ENCODE results near the gene LRRC3. TPM values are rescaled to one million over a fixed set of nuclear protein-coding genes. Genes with fewer than 3 reads are reported as not detected.

The LRRC3 gene
- total RNA-seq, 1 donor from 2014 or later, result 4.0 TPM

- H3K27me3 ChIP-seq (ENCODE audit: low read depth), result peaks cover 26% of the 10 kb centered on the region
- H3K4me1 ChIP-seq, result peaks cover 3% of the 10 kb centered on the region
- peak overlapping the region; percentile 61 for H3K27ac ChIP-seq
- no peak overlapping the region for H3K4me3 ChIP-seq
- DNase-seq (no peak), ATAC-seq (peak; percentile 52 to 72)
- H3K9me3 ChIP-seq, result peaks cover 13% of the 10 kb centered on the region
- no peaks in the 10 kb centered on the region for H3K36me3 ChIP-seq
- TF ChIP-seq, protein P1, sequence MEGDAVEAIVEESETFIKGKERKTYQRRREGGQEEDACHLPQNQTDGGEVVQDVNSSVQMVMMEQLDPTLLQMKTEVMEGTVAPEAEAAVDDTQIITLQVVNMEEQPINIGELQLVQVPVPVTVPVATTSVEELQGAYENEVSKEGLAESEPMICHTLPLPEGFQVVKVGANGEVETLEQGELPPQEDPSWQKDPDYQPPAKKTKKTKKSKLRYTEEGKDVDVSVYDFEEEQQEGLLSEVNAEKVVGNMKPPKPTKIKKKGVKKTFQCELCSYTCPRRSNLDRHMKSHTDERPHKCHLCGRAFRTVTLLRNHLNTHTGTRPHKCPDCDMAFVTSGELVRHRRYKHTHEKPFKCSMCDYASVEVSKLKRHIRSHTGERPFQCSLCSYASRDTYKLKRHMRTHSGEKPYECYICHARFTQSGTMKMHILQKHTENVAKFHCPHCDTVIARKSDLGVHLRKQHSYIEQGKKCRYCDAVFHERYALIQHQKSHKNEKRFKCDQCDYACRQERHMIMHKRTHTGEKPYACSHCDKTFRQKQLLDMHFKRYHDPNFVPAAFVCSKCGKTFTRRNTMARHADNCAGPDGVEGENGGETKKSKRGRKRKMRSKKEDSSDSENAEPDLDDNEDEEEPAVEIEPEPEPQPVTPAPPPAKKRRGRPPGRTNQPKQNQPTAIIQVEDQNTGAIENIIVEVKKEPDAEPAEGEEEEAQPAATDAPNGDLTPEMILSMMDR (IDR thresholded peaks at IDR 0.05), result no peak
- intact Hi-C loops (cut with DNase I), result no loop called here
Measured at GRCh38 chr21:44496564-44497550, 41.5 kb downstream of the LRRC3 start.

DNA sequence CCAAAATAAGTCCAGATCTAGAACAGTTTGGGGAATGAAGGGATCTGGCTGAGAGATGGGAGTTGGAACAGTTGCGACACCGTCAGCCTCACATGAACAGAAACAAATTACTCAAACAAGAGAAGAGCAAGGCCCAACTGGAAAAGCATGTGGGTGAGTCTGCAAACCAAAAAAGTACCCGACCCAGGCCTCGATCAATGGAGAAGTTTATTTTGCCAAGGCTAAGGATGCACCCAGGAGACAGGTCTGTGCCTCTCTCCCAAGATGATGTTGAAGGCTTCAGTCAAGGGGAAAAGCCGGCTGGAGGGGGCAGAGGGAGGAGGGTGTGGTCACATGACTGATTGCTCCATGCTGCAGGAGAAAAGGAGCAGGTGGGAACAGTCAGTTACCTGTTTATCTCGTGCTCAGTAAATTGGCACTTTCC, 42.4 kb downstream of the LRRC3 start:
- DNase-seq, result no peak
- H3K4me1 ChIP-seq, result peaks cover 3% of the 10 kb centered on the region
- H3K4me3 ChIP-seq, result no peak overlapping the region
- peaks cover 26% of the 10 kb centered on the region for H3K27me3 ChIP-seq (ENCODE audit: low read depth)
- peak overlapping the region; percentile 61 for H3K27ac ChIP-seq
- intact Hi-C loops (cut with DNase I), result no loop called here
- ATAC-seq, result peak; percentile 24 to 46
- no peaks in the 10 kb centered on the region for H3K36me3 ChIP-seq
- peaks cover 8% of the 10 kb centered on the region for H3K9me3 ChIP-seq
- TF ChIP-seq, protein P1 (IDR thresholded peaks at IDR 0.05), result no peak

GRCh38 chr21:44498280-44499210, 43.2 kb downstream of the LRRC3 start:
- intact Hi-C loops (cut with DNase I), result no loop called here
- Histone ChIP-seq H3K36me3 (no peaks in the 10 kb centered on the region), H3K27me3 (ENCODE audit: low read depth) (peaks cover 26% of the 10 kb centered on the region), H3K27ac (no peak overlapping the region), H3K4me1 (peaks cover 3% of the 10 kb centered on the region), H3K4me3 (no peak overlapping the region), H3K9me3 (peaks cover under 1% of the 10 kb centered on the region)
- TF ChIP-seq, protein P1 (IDR thresholded peaks at IDR 0.05), result no peak
- DNase-seq (no peak), ATAC-seq (no peak)

- TF ChIP-seq, protein P1 (IDR thresholded peaks at IDR 0.05), result no peak
- Histone ChIP-seq H3K27me3 (ENCODE audit: low read depth) (peaks cover 26% of the 10 kb centered on the region), H3K4me1 (peaks cover 3% of the 10 kb centered on the region), H3K27ac (no peak overlapping the region), H3K9me3 (no peaks in the 10 kb centered on the region), H3K4me3 (no peak overlapping the region), H3K36me3 (no peaks in the 10 kb centered on the region)
- DNase-seq (no peak), ATAC-seq (no peak)
- intact Hi-C loops (cut with DNase I), result no loop called here
Measured at GRCh38 chr21:44499211-44499560, 43.9 kb downstream of the LRRC3 start.

DNA sequence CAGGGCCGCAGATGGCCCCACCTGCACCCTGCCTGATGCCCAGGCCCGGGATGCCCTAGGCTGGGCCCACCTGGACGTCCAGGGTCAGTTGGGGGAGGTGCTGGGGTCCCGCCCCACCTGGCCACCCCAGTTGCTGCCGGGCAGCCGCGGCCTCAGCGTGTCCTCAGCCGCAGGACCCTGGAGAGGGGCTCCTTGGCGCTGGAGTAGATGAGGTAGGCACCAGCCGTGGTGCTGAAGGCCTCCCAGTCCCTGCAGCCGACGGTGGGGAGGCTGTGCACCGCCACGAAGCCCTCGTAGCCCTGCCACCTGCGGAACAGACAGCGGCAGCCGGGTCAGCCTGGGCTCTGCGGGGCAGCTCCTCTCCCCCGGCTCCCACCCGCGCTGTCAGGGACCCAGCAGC, 44.3 kb downstream of the LRRC3 start:
- Histone ChIP-seq H3K4me3 (no peak overlapping the region), H3K36me3 (no peaks in the 10 kb centered on the region), H3K9me3 (no peaks in the 10 kb centered on the region), H3K27me3 (ENCODE audit: low read depth) (peaks cover 24% of the 10 kb centered on the region), H3K4me1 (peaks cover 3% of the 10 kb centered on the region), H3K27ac (no peak overlapping the region)
- DNase-seq (no peak), ATAC-seq (peak in 1 of 2 donors; percentile 19)
- TF ChIP-seq, protein P1 (IDR thresholded peaks at IDR 0.05), result no peak
- intact Hi-C loops (cut with DNase I), result no loop called here
